ENCODE data around the gene PDZD2. TPM values are rescaled to one million over a fixed set of nuclear protein-coding genes. Genes with fewer than 3 reads are reported as not detected.

The PDZD2 gene
- total RNA-seq, 1 experiment from 2014 or later, result 0.37 TPM

- Histone ChIP-seq H3K27me3 (ENCODE audit: insufficient read depth, low read length) (no peaks in the 10 kb centered on the region), H4K20me1 (ENCODE audit: insufficient read depth) (peaks cover 12% of the 10 kb centered on the region; the same call in 1 of the 2 replicates), H2AFZ (ENCODE audit: low read depth, low read length, poor library complexity, severe bottlenecking) (no peak overlapping the region), H3K9ac (ENCODE audit: low read length) (no peak overlapping the region), H3K9me2 (ENCODE audit: insufficient read depth) (no peaks in the 10 kb centered on the region), H3K4me3 (replicated peaks in 1 of 2; ENCODE audit: low read depth in 1 of 2, low read length in 2 of 2) (no peak overlapping the region), H3K36me3 (ENCODE audit: control insufficient read depth in 1 of 2, insufficient read depth in 2 of 2, low read length in 2 of 2) (no peaks in the 10 kb centered on the region), H3K4me1 (ENCODE audit: control insufficient read depth in 1 of 2, insufficient read depth in 2 of 2, low read length in 2 of 2) (no peaks in the 10 kb centered on the region), H3K27ac (ENCODE audit: low read depth, low read length) (no peak overlapping the region), H3K79me2 (ENCODE audit: insufficient read depth, low read length) (peaks cover 97% of the 10 kb centered on the region), H3K4me2 (ENCODE audit: low read length) (no peak overlapping the region), H3K9me3 (ENCODE audit: control insufficient read depth in 1 of 2, insufficient read depth in 1 of 2, low read depth in 1 of 2, low read length in 2 of 2) (no peaks in the 10 kb centered on the region)
- ChIA-PET POLR2A (no interaction called here), CTCF (no interaction called here), RAD21 (ENCODE audit: low non-redundant PET in 1 of 2, low total read pairs in 2 of 2, uncharacterized antibody in 2 of 2, unreplicated experiment in 2 of 2) (no interaction called here)
- intact Hi-C loops (cut with micrococcal nuclease), result no loop called here
- no peak for DNase-seq (ENCODE audit: low read depth, low spot score)
- BruUV-seq (replicated peaks), result no TSS peak
- ATAC-seq, result no peak
- no peak for TF ChIP-seq FOSL1 (IDR thresholded peaks at IDR 0.05; ENCODE audit: low read depth)
- no peak for TF ChIP-seq RAD21 (IDR thresholded peaks at IDR 0.05; ENCODE audit: low read depth)
- TF ChIP-seq CTCF (IDR thresholded peaks at IDR 0.05 in 2 of 3, conservative IDR thresholded peaks at IDR 0.05 in 1 of 3; ENCODE audit: borderline replicate concordance in 1 of 3, insufficient read depth in 1 of 3, low read depth in 2 of 3, low read length in 2 of 3), result no peak
- no peak for TF ChIP-seq EGR1 (IDR thresholded peaks at IDR 0.05; ENCODE audit: low read depth)
- TF ChIP-seq TCF7L2 (IDR thresholded peaks at IDR 0.05; ENCODE audit: borderline replicate concordance, extremely low read depth, insufficient read depth, insufficient read length), result no peak
These were observed 517.7 kb downstream of the PDZD2 start for GRCh38 chr5:32156635-32157034.

GRCh38 chr5:32157078-32157477, 518.1 kb downstream of the PDZD2 start:
- no peak for DNase-seq (ENCODE audit: low read depth, low spot score)
- Histone ChIP-seq H3K4me3 (replicated peaks in 1 of 2; ENCODE audit: low read depth in 1 of 2, low read length in 2 of 2) (no peak overlapping the region), H3K27ac (ENCODE audit: low read depth, low read length) (no peak overlapping the region), H4K20me1 (ENCODE audit: insufficient read depth) (peaks cover 10% of the 10 kb centered on the region; the same call in 1 of the 2 replicates), H3K9me3 (ENCODE audit: control insufficient read depth in 1 of 2, insufficient read depth in 1 of 2, low read depth in 1 of 2, low read length in 2 of 2) (no peaks in the 10 kb centered on the region), H3K27me3 (ENCODE audit: insufficient read depth, low read length) (no peaks in the 10 kb centered on the region), H2AFZ (ENCODE audit: low read depth, low read length, poor library complexity, severe bottlenecking) (no peak overlapping the region), H3K9me2 (ENCODE audit: insufficient read depth) (no peaks in the 10 kb centered on the region), H3K36me3 (ENCODE audit: control insufficient read depth in 1 of 2, insufficient read depth in 2 of 2, low read length in 2 of 2) (no peaks in the 10 kb centered on the region; a peak in 1 of 4 replicates), H3K79me2 (ENCODE audit: insufficient read depth, low read length) (peaks cover 95% of the 10 kb centered on the region), H3K4me2 (ENCODE audit: low read length) (no peak overlapping the region), H3K4me1 (ENCODE audit: control insufficient read depth in 1 of 2, insufficient read depth in 2 of 2, low read length in 2 of 2) (no peaks in the 10 kb centered on the region), H3K9ac (ENCODE audit: low read length) (no peak overlapping the region)
- ChIA-PET RAD21 (ENCODE audit: low non-redundant PET in 1 of 2, low total read pairs in 2 of 2, uncharacterized antibody in 2 of 2, unreplicated experiment in 2 of 2) (no interaction called here), CTCF (no interaction called here), POLR2A (no interaction called here)
- no peak for ATAC-seq
- BruUV-seq (replicated peaks), result no TSS peak
- intact Hi-C loops (cut with micrococcal nuclease), result no loop called here
- no peak for TF ChIP-seq RAD21 (IDR thresholded peaks at IDR 0.05; ENCODE audit: low read depth)
- no peak for TF ChIP-seq REST (IDR thresholded peaks at IDR 0.05; ENCODE audit: low read depth)
- TF ChIP-seq FOSL1 (IDR thresholded peaks at IDR 0.05; ENCODE audit: low read depth), result no peak
- no peak for TF ChIP-seq ZNF274 (IDR thresholded peaks at IDR 0.05; ENCODE audit: low read depth, low read length)
- no peak for TF ChIP-seq ZFX (IDR thresholded peaks at IDR 0.05)
- TF ChIP-seq SIN3A (IDR thresholded peaks at IDR 0.05; ENCODE audit: low read depth), result no peak
- TF ChIP-seq JUND (IDR thresholded peaks at IDR 0.05), result no peak
- TF ChIP-seq EZH2phosphoT487 (IDR thresholded peaks at IDR 0.05; ENCODE audit: borderline replicate concordance), result no peak
- no peak for TF ChIP-seq MAX (IDR thresholded peaks at IDR 0.05)
- no peak for TF ChIP-seq ATF3 (IDR thresholded peaks at IDR 0.05)
- TF ChIP-seq SP1 (IDR thresholded peaks at IDR 0.05; ENCODE audit: low read depth), result no peak
- TF ChIP-seq EGR1 (IDR thresholded peaks at IDR 0.05; ENCODE audit: low read depth), result no peak
- TF ChIP-seq SRF (IDR thresholded peaks at IDR 0.05; ENCODE audit: low read depth), result no peak
